GM12864 (cell line): Measurements from ENCODE around the gene UBQLN1.
"Not testable (repeated sequence)": the region's sequence is repeated elsewhere in the genome, so short reads cannot be mapped to it uniquely, and the experiment has no call there.

ENCODE experiments used
- DNase-seq: peaks from one replicate; pipeline ENCODE4 v3.0.0-alpha.2; 2011; ENCODE audit warnings: low read depth
- H3K4me3 ChIP-seq: 2 replicates; pipeline ENCODE4 v1.5.1; 2011; ENCODE audit warnings: mild to moderate bottlenecking, low read depth, low read length, control low read depth
- TF ChIP-seq, protein P1 (sequence below): IDR thresholded peaks from 2 replicates; pipeline ENCODE4 v1.5.1; 2011; ENCODE audit warnings: low read depth, mild to moderate bottlenecking, moderate library complexity, low read length, control low read depth, inconsistent platforms; ENCODE audit errors: missing control alignments

UBQLN1 gene

GRCh38 chr9:83706676-83707517 lies 861 bp downstream of the UBQLN1 start:
- no peak for DNase-seq
- TF ChIP-seq, protein P1, sequence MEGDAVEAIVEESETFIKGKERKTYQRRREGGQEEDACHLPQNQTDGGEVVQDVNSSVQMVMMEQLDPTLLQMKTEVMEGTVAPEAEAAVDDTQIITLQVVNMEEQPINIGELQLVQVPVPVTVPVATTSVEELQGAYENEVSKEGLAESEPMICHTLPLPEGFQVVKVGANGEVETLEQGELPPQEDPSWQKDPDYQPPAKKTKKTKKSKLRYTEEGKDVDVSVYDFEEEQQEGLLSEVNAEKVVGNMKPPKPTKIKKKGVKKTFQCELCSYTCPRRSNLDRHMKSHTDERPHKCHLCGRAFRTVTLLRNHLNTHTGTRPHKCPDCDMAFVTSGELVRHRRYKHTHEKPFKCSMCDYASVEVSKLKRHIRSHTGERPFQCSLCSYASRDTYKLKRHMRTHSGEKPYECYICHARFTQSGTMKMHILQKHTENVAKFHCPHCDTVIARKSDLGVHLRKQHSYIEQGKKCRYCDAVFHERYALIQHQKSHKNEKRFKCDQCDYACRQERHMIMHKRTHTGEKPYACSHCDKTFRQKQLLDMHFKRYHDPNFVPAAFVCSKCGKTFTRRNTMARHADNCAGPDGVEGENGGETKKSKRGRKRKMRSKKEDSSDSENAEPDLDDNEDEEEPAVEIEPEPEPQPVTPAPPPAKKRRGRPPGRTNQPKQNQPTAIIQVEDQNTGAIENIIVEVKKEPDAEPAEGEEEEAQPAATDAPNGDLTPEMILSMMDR = no peak
- H3K4me3 ChIP-seq = peak overlapping the region; percentile 87

DNA sequence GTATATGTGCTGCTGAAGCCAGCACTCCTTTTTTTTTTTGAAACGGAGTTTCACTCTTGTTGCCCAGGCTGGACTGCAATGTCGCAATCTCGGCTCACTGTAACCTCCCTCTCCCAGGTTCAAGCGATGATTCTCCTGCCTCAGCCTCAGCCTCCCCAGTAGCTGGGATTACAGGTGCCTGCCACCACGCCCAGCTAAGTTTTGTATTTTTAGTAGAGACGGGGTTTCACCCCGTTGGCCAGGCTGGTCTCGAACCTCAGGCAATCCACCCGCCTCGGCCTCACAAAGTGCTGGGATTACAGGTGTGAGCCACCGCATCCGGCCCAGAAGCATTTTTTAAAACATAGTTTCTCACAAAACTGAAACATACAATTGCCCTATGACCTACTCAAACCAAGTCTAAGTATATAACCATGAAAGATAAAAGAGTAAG lies 2.5 kb downstream of the UBQLN1 start:
- H3K4me3 ChIP-seq = peak overlapping the region; percentile 87

DNA sequence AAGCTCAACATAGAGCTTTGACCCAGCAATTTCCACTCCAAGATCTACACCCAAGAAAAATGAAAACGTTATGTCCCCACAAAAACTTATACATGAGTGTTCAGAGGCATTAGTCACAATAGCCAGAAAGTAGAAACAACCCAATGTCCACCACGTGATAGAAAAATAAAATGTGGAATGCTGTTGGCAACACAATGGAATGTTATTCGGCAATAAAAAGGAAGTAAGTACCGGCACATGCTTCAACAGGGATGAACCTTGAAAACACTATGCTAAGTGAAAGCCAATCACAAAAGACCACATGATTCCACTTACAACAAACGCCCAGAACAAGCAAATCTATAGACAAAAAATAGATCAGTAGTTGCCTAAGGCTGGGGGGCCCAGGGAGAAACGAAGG lies 6.0 kb downstream of the UBQLN1 start:
- DNase-seq = no peak
- TF ChIP-seq, protein P1 = no peak
- peak overlapping the region; percentile 31; the same call in 1 of the 2 replicates for H3K4me3 ChIP-seq

More for the DNA sequence above, 2.5 kb downstream of the UBQLN1 start:
- not testable (repeated sequence) for DNase-seq

DNA sequence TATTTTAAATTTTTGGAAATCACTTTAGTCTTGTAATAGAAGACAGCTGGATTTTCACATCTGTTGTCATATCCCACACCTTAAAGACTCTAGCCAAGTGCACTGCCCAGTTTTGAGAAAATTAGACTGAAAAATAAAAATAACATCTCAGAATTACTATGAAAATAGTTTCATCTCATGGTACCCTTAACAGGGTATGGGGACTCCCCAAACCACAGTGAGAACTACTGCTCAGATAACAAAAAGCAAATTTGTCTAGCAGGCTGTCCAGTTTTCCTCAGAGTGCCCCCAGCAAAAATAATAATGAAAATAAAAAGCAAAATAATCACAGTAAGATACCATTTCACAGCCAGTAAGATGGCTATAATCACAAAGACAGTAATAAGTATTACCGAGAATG lies 6.5 kb downstream of the UBQLN1 start:
- DNase-seq = no peak
- TF ChIP-seq, protein P1 = no peak
- peak overlapping the region; percentile 31; the same call in 1 of the 2 replicates for H3K4me3 ChIP-seq

GRCh38 chr9:83699615-83700014 lies 8.1 kb downstream of the UBQLN1 start:
- peak overlapping the region; percentile 4; the same call in 1 of the 2 replicates for H3K4me3 ChIP-seq
- TF ChIP-seq, protein P1 = no peak
- DNase-seq = no peak

DNA sequence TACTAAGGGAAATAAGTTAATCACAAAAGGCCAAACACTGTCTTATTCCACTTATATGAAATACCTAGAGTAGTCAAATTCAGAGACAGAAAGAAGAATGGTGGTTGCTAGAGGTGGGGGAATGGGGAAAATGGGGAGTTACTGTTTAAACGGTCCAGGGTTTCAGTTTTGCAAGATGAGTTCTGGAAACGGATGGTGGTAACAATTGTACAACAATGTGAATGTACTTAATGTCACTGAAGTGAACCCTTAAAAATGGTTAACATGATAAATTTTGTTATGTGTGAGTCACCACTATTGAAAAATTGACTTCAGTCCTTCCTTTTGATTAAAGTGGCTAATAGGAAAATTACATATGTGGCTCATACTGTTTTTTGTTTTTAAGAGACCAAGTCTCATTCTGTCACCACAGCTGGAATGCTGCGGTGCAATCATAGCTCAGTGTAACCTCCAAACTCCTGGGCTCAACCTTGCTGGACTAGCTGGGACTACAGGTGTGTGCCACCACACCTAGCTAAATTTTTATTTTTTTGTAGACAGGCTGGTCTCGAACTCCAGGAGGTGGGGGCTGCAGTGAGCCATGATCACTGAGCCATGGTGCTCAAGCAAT lies 8.7 kb downstream of the UBQLN1 start:
- TF ChIP-seq, protein P1 = no peak
- H3K4me3 ChIP-seq = peak overlapping the region; percentile 7; the same call in 1 of the 2 replicates
- DNase-seq = no peak

DNA sequence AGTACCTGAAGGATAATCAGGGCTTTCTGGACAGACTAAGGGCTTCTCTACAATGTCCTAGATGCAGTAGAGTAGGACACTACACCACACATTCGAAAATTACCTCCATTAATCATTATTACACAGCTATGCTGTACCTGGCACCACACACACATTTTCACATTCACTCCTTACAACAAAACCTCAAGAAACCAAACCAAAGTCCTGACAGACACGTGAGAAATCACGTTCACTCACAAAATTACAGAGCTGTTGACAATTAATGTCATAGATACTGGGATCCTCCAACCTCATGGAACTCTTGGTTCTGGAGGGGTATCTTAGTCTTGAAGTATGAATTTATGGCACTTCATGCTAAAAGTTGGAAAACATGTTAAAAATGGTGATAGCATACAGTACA lies 16.3 kb downstream of the UBQLN1 start:
- no peak for DNase-seq
- TF ChIP-seq, protein P1 = no peak
- H3K4me3 ChIP-seq = no peak overlapping the region
